AG09309 (cell line): ENCODE results near the gene NTM.

Source experiments
- DNase-seq: peaks from one replicate; pipeline ENCODE4 v3.0.0-alpha.2; 2010; ENCODE audit warnings: low read depth
- H3K4me3 ChIP-seq: 2 replicates; pipeline ENCODE4 v1.5.1; 2011; ENCODE audit warnings: mild to moderate bottlenecking, low read depth, low read length, moderate library complexity; ENCODE audit not compliant: control insufficient read depth
- TF ChIP-seq, protein P1 (sequence below): IDR thresholded peaks from 2 replicates; pipeline ENCODE4 v1.5.1; 2011; ENCODE audit warnings: mild to moderate bottlenecking, low read depth, low read length, inconsistent platforms; ENCODE audit not compliant: insufficient read depth, control insufficient read depth; ENCODE audit errors: missing control alignments

NTM gene

GRCh38 chr11:131470216-131470925 is 100.0 kb downstream of the NTM start:
- DNase-seq: no peak
- TF ChIP-seq, protein P1, sequence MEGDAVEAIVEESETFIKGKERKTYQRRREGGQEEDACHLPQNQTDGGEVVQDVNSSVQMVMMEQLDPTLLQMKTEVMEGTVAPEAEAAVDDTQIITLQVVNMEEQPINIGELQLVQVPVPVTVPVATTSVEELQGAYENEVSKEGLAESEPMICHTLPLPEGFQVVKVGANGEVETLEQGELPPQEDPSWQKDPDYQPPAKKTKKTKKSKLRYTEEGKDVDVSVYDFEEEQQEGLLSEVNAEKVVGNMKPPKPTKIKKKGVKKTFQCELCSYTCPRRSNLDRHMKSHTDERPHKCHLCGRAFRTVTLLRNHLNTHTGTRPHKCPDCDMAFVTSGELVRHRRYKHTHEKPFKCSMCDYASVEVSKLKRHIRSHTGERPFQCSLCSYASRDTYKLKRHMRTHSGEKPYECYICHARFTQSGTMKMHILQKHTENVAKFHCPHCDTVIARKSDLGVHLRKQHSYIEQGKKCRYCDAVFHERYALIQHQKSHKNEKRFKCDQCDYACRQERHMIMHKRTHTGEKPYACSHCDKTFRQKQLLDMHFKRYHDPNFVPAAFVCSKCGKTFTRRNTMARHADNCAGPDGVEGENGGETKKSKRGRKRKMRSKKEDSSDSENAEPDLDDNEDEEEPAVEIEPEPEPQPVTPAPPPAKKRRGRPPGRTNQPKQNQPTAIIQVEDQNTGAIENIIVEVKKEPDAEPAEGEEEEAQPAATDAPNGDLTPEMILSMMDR: no peak
- H3K4me3 ChIP-seq: no peak overlapping the region

GRCh38 chr11:131471976-131472375 is 101.6 kb downstream of the NTM start:
- TF ChIP-seq, protein P1: no peak
- H3K4me3 ChIP-seq: no peak overlapping the region
- no peak for DNase-seq

- no peak overlapping the region for H3K4me3 ChIP-seq
- no peak for DNase-seq
- TF ChIP-seq, protein P1: no peak
Measured at GRCh38 chr11:131474947-131475346, 104.5 kb downstream of the NTM start.

- DNase-seq: no peak
- H3K4me3 ChIP-seq: no peak overlapping the region
- TF ChIP-seq, protein P1: no peak
Measured at GRCh38 chr11:131476266-131476665, 105.9 kb downstream of the NTM start.

GRCh38 chr11:131478341-131478740 is 107.9 kb downstream of the NTM start:
- DNase-seq: no peak
- no peak overlapping the region for H3K4me3 ChIP-seq
- TF ChIP-seq, protein P1: no peak

DNA sequence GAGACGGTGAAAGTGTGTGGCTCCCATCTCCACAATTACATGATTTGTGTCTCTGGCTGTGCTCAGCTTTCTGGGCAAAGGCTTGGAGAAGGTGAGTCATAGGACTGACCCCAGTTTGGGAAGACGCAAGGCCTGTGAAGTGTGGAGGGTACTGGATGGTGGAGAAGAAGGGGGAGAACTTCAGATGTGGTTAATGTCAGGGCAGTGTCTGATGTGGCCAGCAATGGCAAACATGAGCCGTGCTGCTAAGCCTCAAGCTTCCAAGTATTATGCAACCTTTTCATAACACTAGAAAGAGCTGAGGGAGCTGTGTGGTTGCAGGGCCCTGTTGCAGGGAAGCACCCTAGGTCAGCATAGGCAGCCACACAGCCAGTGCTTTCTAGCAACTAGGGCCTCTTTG is 110.9 kb downstream of the NTM start:
- DNase-seq: no peak
- H3K4me3 ChIP-seq: no peak overlapping the region
- TF ChIP-seq, protein P1: no peak

DNA sequence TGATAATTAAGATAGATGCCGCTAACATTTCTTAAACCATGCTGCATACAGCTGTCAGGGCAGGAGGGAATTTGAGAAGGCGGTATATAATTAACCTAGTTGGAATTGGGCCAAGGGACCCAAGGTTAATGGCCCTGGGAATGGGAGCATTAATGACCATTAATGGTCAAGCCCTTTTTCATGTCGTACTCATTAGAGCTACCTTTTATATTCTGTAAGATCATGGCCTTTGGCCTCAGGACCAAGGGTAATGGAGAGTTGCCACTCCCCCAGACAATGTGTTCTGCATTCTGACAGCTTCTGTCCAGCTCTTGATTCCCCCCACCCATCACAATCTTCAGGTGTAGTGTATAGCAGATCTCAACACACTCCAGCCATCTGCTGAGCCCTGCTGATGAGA is 111.6 kb downstream of the NTM start:
- TF ChIP-seq, protein P1: no peak
- DNase-seq: no peak
- H3K4me3 ChIP-seq: no peak overlapping the region
